A549 (cell line): ENCODE results near the gene FOSL2. TPM values are rescaled to one million over a fixed set of nuclear protein-coding genes. Genes with fewer than 3 reads are reported as not detected.
"Not testable (repeated sequence)": the region's sequence is repeated elsewhere in the genome, so short reads cannot be mapped to it uniquely, and the experiment has no call there.

Experiments used
- ATAC-seq, 2 experiments: fragments of 200-7000 bp in 1 of 2; fragments of >200 bp in 1 of 2; cut with Nextera tagmentation in 1 of 2; cut with Tn5 transposase in 1 of 2; 3 replicates each; pipeline versions ENCODE4 v1.8.0 to v1.9.1; 2018 to 2020; ENCODE audit warnings: mild to moderate bottlenecking in 1 of 2, moderate library complexity in 1 of 2
- CTCF ChIA-PET: fragments of 300-600 bp; sonication (Branson Sonifier 250); formaldehyde crosslinking; extraction: SDS; loops from one replicate; lab custom pipeline; 2021; ENCODE audit warnings: antibody characterized with exemption, inconsistent platforms; lab: Yijun Ruan, JAX
- POLR2A ChIA-PET: fragments of 350-600 bp; formaldehyde crosslinking; extraction: SDS; loops from one replicate; lab custom pipeline; 2021; ENCODE audit warnings: antibody characterized with exemption, inconsistent platforms; lab: Yijun Ruan, JAX
- DNase-seq, 2 experiments: peaks; one replicate each; pipeline versions ENCODE4 v3.0.0 to v3.0.0-alpha.2; 2011 to 2016; ENCODE audit warnings: low read depth in 1 of 2, low spot score in 1 of 2
- FAIRE-seq: peaks from 2 replicates; lab custom pipeline; 2011; peaks lifted over from hg19 to GRCh38; lab: Jason Lieb, UNC
- H3K27ac ChIP-seq, 2 experiments: fragments of >200 bp; sonication (Bioruptor Twin); formaldehyde crosslinking; 3 replicates each; pipeline ENCODE4 v1.5.1; 2016 to 2017
- H3K4me1 ChIP-seq: fragments of >200 bp; sonication (Bioruptor Twin); formaldehyde crosslinking; 3 replicates; pipeline ENCODE4 v1.6.1; 2016
- H3K4me2 ChIP-seq: fragments of >200 bp; sonication (Bioruptor Twin); formaldehyde crosslinking; 3 replicates; pipeline ENCODE4 v1.6.1; 2016
- H3K4me3 ChIP-seq: fragments of >200 bp; sonication (Bioruptor Twin); formaldehyde crosslinking; 3 replicates; pipeline ENCODE4 v1.5.1; 2016
- H3K9me3 ChIP-seq: fragments of >200 bp; sonication (Bioruptor Twin); formaldehyde crosslinking; 3 replicates; pipeline ENCODE4 v1.6.1; 2016
- ATOH8 ChIP-seq: fragments of 250-450 bp; sonication (Bioruptor Pico); IDR thresholded peaks from 2 replicates; pipeline ENCODE4 v1.5.0; 2020; ENCODE audit warnings: low read depth, mild to moderate bottlenecking, moderate library complexity
- BCL3 ChIP-seq: fragments of >200 bp; sonication (Bioruptor Twin); formaldehyde crosslinking; IDR thresholded peaks from 3 replicates; pipeline ENCODE4 v1.6.1; 2016
- CBX8 ChIP-seq: fragments of 200-600 bp; sonication (generic); IDR thresholded peaks from 2 replicates; pipeline ENCODE4 v1.6.1; 2016
- CEBPB ChIP-seq, 2 experiments: fragments of >200 bp in 1 of 2; sonication (Bioruptor Twin) in 1 of 2; formaldehyde crosslinking in 1 of 2; IDR thresholded peaks; 2 replicates each; pipeline ENCODE4 v1.6.1; 2012 to 2016
- CHD2 ChIP-seq: fragments of 150-350 bp; IDR thresholded peaks from 2 replicates; pipeline ENCODE4 v1.6.1; 2014; ENCODE audit warnings: low read length; ENCODE audit not compliant: partially characterized antibody
- EHF ChIP-seq: fragments of 250-450 bp; sonication (Bioruptor Pico); IDR thresholded peaks from 2 replicates; pipeline ENCODE4 v1.5.0; 2020; ENCODE audit warnings: mild to moderate bottlenecking
- EHMT2 ChIP-seq: fragments of 200-600 bp; sonication (generic); IDR thresholded peaks from 2 replicates; pipeline ENCODE4 v1.6.1; 2016; ENCODE audit warnings: antibody characterized with exemption, low read depth, mild to moderate bottlenecking, moderate library complexity
- ELK1 ChIP-seq: fragments of 150-350 bp; IDR thresholded peaks from 2 replicates; pipeline ENCODE4 v1.6.1; 2014; ENCODE audit warnings: low read depth, mild to moderate bottlenecking, low read length
- FOSL2 ChIP-seq, 2 experiments: fragments of 450-650 bp in 1 of 2; fragments of >200 bp in 1 of 2; sonication (Bioruptor Twin) in 1 of 2; formaldehyde crosslinking; IDR thresholded peaks; 2 replicates each; pipeline versions ENCODE4 v1.5.0 to v1.6.1; 2016 to 2020; ENCODE audit warnings: mild to moderate bottlenecking in 1 of 2, moderate library complexity in 1 of 2
- HES2 ChIP-seq: fragments of >200 bp; sonication (Bioruptor Twin); formaldehyde crosslinking; IDR thresholded peaks from 2 replicates; pipeline ENCODE4 v1.6.1; 2016
- KDM1A ChIP-seq: fragments of 200-600 bp; sonication (generic); IDR thresholded peaks from 2 replicates; pipeline ENCODE4 v1.6.1; 2016; ENCODE audit warnings: low read depth, mild to moderate bottlenecking
- NFE2L2 ChIP-seq: fragments of 150-350 bp; conservative IDR thresholded peaks from 2 replicates; pipeline ENCODE4 v1.6.1; 2014; ENCODE audit warnings: low read length
- SREBF2 ChIP-seq: fragments of 450-650 bp; IDR thresholded peaks from 2 replicates; pipeline ENCODE4 v1.6.1; 2014; ENCODE audit warnings: mild to moderate bottlenecking, moderate library complexity
- TFCP2L1 ChIP-seq: fragments of 250-450 bp; sonication (Bioruptor Pico); IDR thresholded peaks from 2 replicates; pipeline ENCODE4 v1.5.0; 2021; ENCODE audit warnings: mild to moderate bottlenecking
- USF2 ChIP-seq: fragments of 450-650 bp; IDR thresholded peaks from 2 replicates; pipeline ENCODE4 v1.6.1; 2014; ENCODE audit warnings: antibody characterized with exemption
- ZFP36 ChIP-seq: fragments of 450-650 bp; IDR thresholded peaks from 2 replicates; pipeline ENCODE4 v1.6.1; 2014; ENCODE audit warnings: borderline replicate concordance; ENCODE audit not compliant: partially characterized antibody
- ZNF302 ChIP-seq: fragments of 250-450 bp; sonication (Bioruptor Pico); IDR thresholded peaks from 2 replicates; pipeline ENCODE4 v1.9.0; 2021; ENCODE audit warnings: inconsistent platforms, mild to moderate bottlenecking, moderate library complexity
- WGBS: methylation state at CpG from one replicate; pipeline ENCODE4 v1.1.6; 2017; ENCODE audit errors: missing lambda C conversion rate; 5-methylcytosine and 5-hydroxymethylcytosine counted together
- polyA plus RNA-seq, 4 experiments: library from polyadenylated mRNA; depleted of rRNA in 3 of 4; stranded (reverse); fragments of >200 nt; fragmentation: RNase III in 1 of 4; extraction: RNeasy Plus Mini Kit Qiagen cat#74134 plus additional on column Dnase treatment in 1 of 4; gene quantifications; 2 replicates in 3 of 4; 3 replicates in 1 of 4; pipeline ENCODE4 v1.2.3, GENCODE V29; 2011 to 2017

Gene FOSL2
- polyA plus RNA-seq, 2 of the 4 experiments (the other 2 are of a cell fraction): 45.7 to 73.4 TPM

GRCh38 chr2:28368357-28368798 lies 24.3 kb upstream of the FOSL2 start:
- ChIA-PET POLR2A (no interaction called here), CTCF (no interaction called here)
- no peak for FAIRE-seq
- WGBS: 77% methylated on average over 9 of the region's 9 CpGs
- peak overlapping the region in 1 of 2 experiments; percentile 77; a peak in 2 of 6 replicates for H3K27ac ChIP-seq
- peaks cover 27% of the 10 kb centered on the region for H3K4me1 ChIP-seq
- ATAC-seq: no peak; a peak in 1 of 6 replicates
- no peak overlapping the region for H3K4me2 ChIP-seq
- TF ChIP-seq NFE2L2: no peak
- TF ChIP-seq CBX8: no peak
- no peak for TF ChIP-seq ZFP36
- no peak for TF ChIP-seq BCL3
- TF ChIP-seq CHD2: no peak
- DNase-seq: no peak
- H3K9me3 ChIP-seq: no peaks in the 10 kb centered on the region
- no peak overlapping the region for H3K4me3 ChIP-seq

GRCh38 chr2:28369358-28369757 lies 23.3 kb upstream of the FOSL2 start:
- TF ChIP-seq SREBF2: no peak
- no peak for TF ChIP-seq EHMT2
- no peak for TF ChIP-seq ATOH8 (CRISPR knock-in tag)
- TF ChIP-seq KDM1A: no peak
- no peak for TF ChIP-seq TFCP2L1 (CRISPR knock-in tag)
- no peak for TF ChIP-seq ZNF302 (CRISPR knock-in tag)
- no peak for TF ChIP-seq HES2
- Histone ChIP-seq H3K27ac (peak overlapping the region; percentile 3 to 77; a peak in 3 of 6 replicates), H3K9me3 (no peaks in the 10 kb centered on the region), H3K4me1 (peaks cover 27% of the 10 kb centered on the region), H3K4me3 (no peak overlapping the region), H3K4me2 (no peak overlapping the region)
- POLR2A ChIA-PET: interaction anchor here (0.6 to 1.6 kb wide), 3 partner anchors 22 to 921 kb away, joined by 3 to 7 read pairs (median 4); no protein-coding TSS in a partner anchor
- 70% methylated on average over 5 of the region's 5 CpGs for WGBS
- CTCF ChIA-PET: interaction anchor here (0.6 to 1.7 kb wide), 6 partner anchors 8 to 32 kb away, joined by 3 to 5 read pairs (median 4); no protein-coding TSS in a partner anchor
- DNase-seq (no peak), ATAC-seq (no peak), FAIRE-seq (no peak)

- H3K4me3 ChIP-seq: no peak overlapping the region
- TF ChIP-seq EHF (CRISPR knock-in tag): no peak
- TF ChIP-seq CEBPB (IDR thresholded peaks at IDR 0.05): peak; percentile 54 to 55; a peak in 1 of 4 replicates
- TF ChIP-seq ELK1: no peak
- peak; percentile 18; the same call in 1 of the 2 replicates for TF ChIP-seq FOSL2 (IDR thresholded peaks at IDR 0.05)
- TF ChIP-seq FOSL2 (CRISPR knock-in tag; IDR thresholded peaks at IDR 0.05): no peak
- no peak for TF ChIP-seq USF2
- H3K9me3 ChIP-seq: no peaks in the 10 kb centered on the region
- peak overlapping the region; percentile 56 for H3K4me2 ChIP-seq
- ATAC-seq (peak in 1 of 2 experiments; percentile 36; a peak in 2 of 6 replicates), DNase-seq (no peak), FAIRE-seq (no peak)
- H3K4me1 ChIP-seq: peaks cover 27% of the 10 kb centered on the region
- CTCF ChIA-PET: interaction anchor here (0.6 to 1.7 kb wide), 7 partner anchors 8 to 646 kb away, joined by 3 to 5 read pairs (median 3); no protein-coding TSS in a partner anchor
- peak overlapping the region; percentile 57 to 77 for H3K27ac ChIP-seq
- WGBS: 57% methylated on average over 3 of the region's 3 CpGs
- POLR2A ChIA-PET: interaction anchor here (1.6 kb wide), 1 partner anchor 21 kb away, joined by 4 read pairs; no protein-coding TSS in a partner anchor
Measured at GRCh38 chr2:28370354-28370753, 22.3 kb upstream of the FOSL2 start.

GRCh38 chr2:28371728-28372127 lies 20.9 kb upstream of the FOSL2 start:
- 86% methylated on average over 4 of the region's 4 CpGs for WGBS
- H3K4me2 ChIP-seq, H3K4me3 ChIP-seq, POLR2A ChIA-PET, CTCF ChIA-PET, FAIRE-seq, DNase-seq, H3K27ac ChIP-seq, H3K9me3 ChIP-seq, ATAC-seq: not testable (repeated sequence)
- H3K4me1 ChIP-seq: peaks cover 23% of the 10 kb centered on the region
